Measurements from ENCODE around the gene CRYBB2. TPM values are rescaled to one million over a fixed set of nuclear protein-coding genes. Genes with fewer than 3 reads are reported as not detected.

CRYBB2 gene
- total and polyA plus RNA-seq, 2 donors (not counting 1 experiment from before 2014, with no cell fraction given), result not detected

- Histone ChIP-seq H3K36me3 (replicated peaks in 1 of 2; ENCODE audit: control extremely low read depth in 1 of 2, control insufficient read depth in 1 of 2, extremely low read depth in 1 of 2, insufficient read depth in 2 of 2, low read length in 1 of 2) (no peaks in the 10 kb centered on the region), H3K4me1 (ENCODE audit: control insufficient read depth in 2 of 2, insufficient read depth in 2 of 2, low read length in 2 of 2) (no peaks in the 10 kb centered on the region), H3K9ac (ENCODE audit: low read length) (no peak overlapping the region), H4K20me1 (ENCODE audit: control insufficient read depth, insufficient read depth, low read length, poor library complexity, severe bottlenecking) (no peaks in the 10 kb centered on the region), H3K27me3 (replicated peaks in 1 of 4; ENCODE audit: control extremely low read depth in 1 of 4, control insufficient read depth in 3 of 4, insufficient read depth in 4 of 4, low read length in 3 of 4) (no peaks in the 10 kb centered on the region), H2AFZ (ENCODE audit: insufficient read depth, low read depth, low read length, poor library complexity, severe bottlenecking) (no peak overlapping the region), H3K4me2 (replicated peaks; ENCODE audit: low read depth, low read length, poor library complexity, severe bottlenecking) (no peak overlapping the region), H3K79me2 (ENCODE audit: control insufficient read depth, insufficient read depth, low read length) (no peaks in the 10 kb centered on the region), H3K4me3 (ENCODE audit: control extremely low read depth in 1 of 5, extremely low read depth in 1 of 5, insufficient read depth in 1 of 5, low read depth in 2 of 5, low read length in 4 of 5) (no peak overlapping the region), H3K27ac (ENCODE audit: low read length in 2 of 2) (no peak overlapping the region), H3K9me3 (ENCODE audit: control extremely low read depth in 1 of 3, control insufficient read depth in 2 of 3, insufficient read depth in 1 of 3, low read length in 2 of 3) (no peaks in the 10 kb centered on the region)
- DNase-seq (no peak), ATAC-seq (ENCODE audit: low read depth) (no peak)
- Mint-ChIP-seq H3K4me1 (no peaks in the 10 kb centered on the region), H3K4me3 (no peak overlapping the region), H3K27ac (no peak overlapping the region), H3K9me3 (ENCODE audit: insufficient read depth) (no peaks in the 10 kb centered on the region), H3K27me3 (peaks cover 14% of the 10 kb centered on the region)
- no peak for TF ChIP-seq EZH2 (IDR thresholded peaks at IDR 0.05; ENCODE audit: borderline replicate concordance, insufficient read depth, low read depth, low read length, poor library complexity, severe bottlenecking)
- ChIA-PET CTCF (no interaction called here), POLR2A (no interaction called here)
- 91% methylated on average over 5 of the region's 5 CpGs for WGBS (ENCODE audit: insufficient coverage)
- intact Hi-C loops (cut with micrococcal nuclease), result no loop called here
These were observed 23.1 kb upstream of the CRYBB2 start for GRCh38 chr22:25196326-25196725.

- H3K9ac ChIP-seq (ENCODE audit: low read length), result no peak overlapping the region
- no peak overlapping the region for H3K4me2 ChIP-seq (replicated peaks; ENCODE audit: low read depth, low read length, poor library complexity, severe bottlenecking)
- TF ChIP-seq EZH2 (IDR thresholded peaks at IDR 0.05; ENCODE audit: borderline replicate concordance, insufficient read depth, low read depth, low read length, poor library complexity, severe bottlenecking), result no peak
- no peak overlapping the region for H2AFZ ChIP-seq (ENCODE audit: insufficient read depth, low read depth, low read length, poor library complexity, severe bottlenecking)
- intact Hi-C loops (cut with micrococcal nuclease), result no loop called here
- Mint-ChIP-seq H3K27ac (no peak overlapping the region), H3K9me3 (ENCODE audit: insufficient read depth) (no peaks in the 10 kb centered on the region), H3K4me1 (no peaks in the 10 kb centered on the region), H3K27me3 (peaks cover 16% of the 10 kb centered on the region), H3K4me3 (no peak overlapping the region)
- H3K4me1 ChIP-seq (ENCODE audit: control insufficient read depth in 2 of 2, insufficient read depth in 2 of 2, low read length in 2 of 2), result no peaks in the 10 kb centered on the region
- POLR2A ChIA-PET, result no interaction called here
- no peak overlapping the region for H3K4me3 ChIP-seq (ENCODE audit: control extremely low read depth in 1 of 5, extremely low read depth in 1 of 5, insufficient read depth in 1 of 5, low read depth in 2 of 5, low read length in 4 of 5)
- CTCF ChIA-PET, result no interaction called here
- no peaks in the 10 kb centered on the region for H3K79me2 ChIP-seq (ENCODE audit: control insufficient read depth, insufficient read depth, low read length)
- H3K36me3 ChIP-seq (replicated peaks in 1 of 2; ENCODE audit: control extremely low read depth in 1 of 2, control insufficient read depth in 1 of 2, extremely low read depth in 1 of 2, insufficient read depth in 2 of 2, low read length in 1 of 2), result no peaks in the 10 kb centered on the region
- WGBS (ENCODE audit: insufficient coverage), result 93% methylated on average over 4 of the region's 4 CpGs
- no peak for ATAC-seq (ENCODE audit: low read depth)
- H3K9me3 ChIP-seq (ENCODE audit: control extremely low read depth in 1 of 3, control insufficient read depth in 2 of 3, insufficient read depth in 1 of 3, low read length in 2 of 3), result no peaks in the 10 kb centered on the region
- no peak for DNase-seq
- no peaks in the 10 kb centered on the region for H3K27me3 ChIP-seq (replicated peaks in 1 of 4; ENCODE audit: control extremely low read depth in 1 of 4, control insufficient read depth in 3 of 4, insufficient read depth in 4 of 4, low read length in 3 of 4)
- H3K27ac ChIP-seq (ENCODE audit: low read length in 2 of 2), result no peak overlapping the region
- H4K20me1 ChIP-seq (ENCODE audit: control insufficient read depth, insufficient read depth, low read length, poor library complexity, severe bottlenecking), result no peaks in the 10 kb centered on the region
These were observed 22.1 kb upstream of the CRYBB2 start for GRCh38 chr22:25197340-25197739.
